Activated naive CD4-positive, alpha-beta T cell treated with Interleukin-2 at 50 U/mL for 16 hours (primary cell): ENCODE measurements around the gene AGPS.
"Not testable (repeated sequence)": the region's sequence is repeated elsewhere in the genome, so short reads cannot be mapped to it uniquely, and the experiment has no call there.

ENCODE experiments used
- DNase-seq: peaks from one replicate; pipeline ENCODE4 v3.0.0-alpha.2; 2020

Gene AGPS

GRCh38 chr2:177424120-177424519, 31.5 kb downstream of the AGPS start:
- not testable (repeated sequence) for DNase-seq

GRCh38 chr2:177424620-177425019, 32.0 kb downstream of the AGPS start:
- DNase-seq: not testable (repeated sequence)

GRCh38 chr2:177427316-177427715, 34.7 kb downstream of the AGPS start:
- DNase-seq: no peak

- DNase-seq: not testable (repeated sequence)
These were observed 35.4 kb downstream of the AGPS start for GRCh38 chr2:177427936-177428335.

- no peak for DNase-seq
These were observed 37.2 kb downstream of the AGPS start for GRCh38 chr2:177429688-177430325.

GRCh38 chr2:177430411-177430810, 37.8 kb downstream of the AGPS start:
- no peak for DNase-seq

- DNase-seq: not testable (repeated sequence)
These were observed 38.6 kb downstream of the AGPS start for GRCh38 chr2:177431111-177431725.

- no peak for DNase-seq
These were observed 40.1 kb downstream of the AGPS start for GRCh38 chr2:177432703-177433102.

- no peak for DNase-seq
These were observed 40.8 kb downstream of the AGPS start for GRCh38 chr2:177433402-177433801.

GRCh38 chr2:177434475-177434874, 41.9 kb downstream of the AGPS start:
- DNase-seq: no peak

- no peak for DNase-seq
These were observed 52.6 kb downstream of the AGPS start for GRCh38 chr2:177445200-177445599.

GRCh38 chr2:177448031-177448430, 55.5 kb downstream of the AGPS start:
- no peak for DNase-seq

GRCh38 chr2:177449159-177449558, 56.6 kb downstream of the AGPS start:
- DNase-seq: no peak

GRCh38 chr2:177455187-177455586, 62.6 kb downstream of the AGPS start:
- DNase-seq: no peak

- not testable (repeated sequence) for DNase-seq
These were observed 67.2 kb downstream of the AGPS start for GRCh38 chr2:177459756-177460155.

GRCh38 chr2:177460973-177461585, 68.5 kb downstream of the AGPS start:
- no peak for DNase-seq

GRCh38 chr2:177464549-177464948, 72.0 kb downstream of the AGPS start:
- DNase-seq: no peak

GRCh38 chr2:177465400-177466138, 73.0 kb downstream of the AGPS start:
- no peak for DNase-seq

GRCh38 chr2:177466337-177467195, 74.0 kb downstream of the AGPS start:
- DNase-seq: no peak

- DNase-seq: no peak
These were observed 75.1 kb downstream of the AGPS start for GRCh38 chr2:177467646-177468045.

- no peak for DNase-seq
These were observed 79.4 kb downstream of the AGPS start for GRCh38 chr2:177471990-177472389.

GRCh38 chr2:177474301-177474700, 81.7 kb downstream of the AGPS start:
- DNase-seq: no peak

- no peak for DNase-seq
These were observed 82.4 kb downstream of the AGPS start for GRCh38 chr2:177474998-177475397.
